ENCODE measurements around the gene SUCLA2. TPM values are rescaled to one million over a fixed set of nuclear protein-coding genes. Genes with fewer than 3 reads are reported as not detected.

SUCLA2 gene
- total and polyA plus RNA-seq, 2 of the 8 experiments (the other 6 are each of a cell fraction or from before 2014, with no cell fraction given) = 23.5 to 78.8 TPM

DNA sequence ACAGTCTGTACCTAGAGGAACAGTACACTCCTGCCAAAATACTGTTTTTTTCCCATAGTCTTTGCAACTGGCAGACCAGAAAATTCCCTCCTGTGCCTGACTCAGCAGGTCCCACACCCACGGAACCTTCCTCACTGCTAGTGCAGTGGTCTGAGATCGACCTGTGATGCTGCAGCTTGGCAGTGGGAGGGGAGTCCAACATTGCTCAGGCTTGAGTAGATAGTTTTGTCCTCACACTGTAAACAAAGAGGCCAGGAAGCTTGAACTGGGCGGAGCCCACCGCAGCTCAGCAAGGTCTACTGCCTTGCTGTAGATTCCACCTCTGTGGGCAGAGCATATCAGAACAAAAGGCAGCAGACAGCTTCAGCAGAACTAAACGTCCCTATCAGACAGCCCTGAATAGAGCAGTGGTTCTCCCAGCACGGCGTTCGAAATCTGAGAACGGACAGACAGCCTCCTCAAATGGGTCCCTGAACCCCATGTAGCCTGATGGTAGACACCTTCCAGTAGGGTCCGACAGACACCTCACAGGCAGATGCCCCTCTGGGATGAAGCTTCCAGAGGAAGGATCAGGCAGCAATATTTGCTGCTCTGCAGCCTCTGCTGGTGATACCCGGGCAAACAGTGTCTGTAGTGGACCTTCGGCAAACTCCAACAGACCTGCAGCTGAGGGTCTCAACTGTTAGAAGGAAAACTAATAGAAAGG is 92.7 kb downstream of the SUCLA2 start (continued):
- TF ChIP-seq, protein P1, sequence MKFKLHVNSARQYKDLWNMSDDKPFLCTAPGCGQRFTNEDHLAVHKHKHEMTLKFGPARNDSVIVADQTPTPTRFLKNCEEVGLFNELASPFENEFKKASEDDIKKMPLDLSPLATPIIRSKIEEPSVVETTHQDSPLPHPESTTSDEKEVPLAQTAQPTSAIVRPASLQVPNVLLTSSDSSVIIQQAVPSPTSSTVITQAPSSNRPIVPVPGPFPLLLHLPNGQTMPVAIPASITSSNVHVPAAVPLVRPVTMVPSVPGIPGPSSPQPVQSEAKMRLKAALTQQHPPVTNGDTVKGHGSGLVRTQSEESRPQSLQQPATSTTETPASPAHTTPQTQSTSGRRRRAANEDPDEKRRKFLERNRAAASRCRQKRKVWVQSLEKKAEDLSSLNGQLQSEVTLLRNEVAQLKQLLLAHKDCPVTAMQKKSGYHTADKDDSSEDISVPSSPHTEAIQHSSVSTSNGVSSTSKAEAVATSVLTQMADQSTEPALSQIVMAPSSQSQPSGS (IDR thresholded peaks at IDR 0.05; ENCODE audit: low read length) = no peak
- no peak for TF ChIP-seq TAF7 (optimal IDR thresholded peaks at IDR 0.05; ENCODE audit: borderline replicate concordance, low read depth, low read length)
- TF ChIP-seq CEBPB (IDR thresholded peaks at IDR 0.05; ENCODE audit: low read depth, low read length) = no peak
- no peak for TF ChIP-seq CBX8 (IDR thresholded peaks at IDR 0.05; ENCODE audit: borderline replicate concordance, low read depth, low read length)
- no peak for TF ChIP-seq EZH2 (IDR thresholded peaks at IDR 0.05; ENCODE audit: low read depth, low read length, severe bottlenecking)
